ENCODE measurements around the gene JMJD8. TPM values are rescaled to one million over a fixed set of nuclear protein-coding genes. Genes with fewer than 3 reads are reported as not detected.

Gene JMJD8
- total RNA-seq, 2 experiments from 2014 or later, result 37.2 to 43.0 TPM

- Mint-ChIP-seq H3K27ac (no peak overlapping the region), H3K9me3 (no peaks in the 10 kb centered on the region), H3K36me3 (peaks cover 5% of the 10 kb centered on the region), H3K4me3 (no peak overlapping the region), H3K27me3 (peaks cover 5% of the 10 kb centered on the region), H3K4me1 (peaks cover 5% of the 10 kb centered on the region)
- DNase-seq, result no peak
Observed at GRCh38 chr16:632486-633335, 51.4 kb downstream of the JMJD8 start.

- Mint-ChIP-seq H3K36me3 (peaks cover 5% of the 10 kb centered on the region), H3K4me3 (no peak overlapping the region), H3K27ac (no peak overlapping the region), H3K4me1 (peaks cover 5% of the 10 kb centered on the region), H3K27me3 (peaks cover 5% of the 10 kb centered on the region), H3K9me3 (no peaks in the 10 kb centered on the region)
- no peak for DNase-seq
Observed at GRCh38 chr16:631808-632358, 52.3 kb downstream of the JMJD8 start.

Other genes with a start within 250 kb of the JMJD8 start
- 10 to 100 TPM; 86.4 to 91.3 TPM for gene CAPN15, start 156.6 kb downstream of the JMJD8 start, total RNA-seq
- gene PRR35, start 123.9 kb downstream of the JMJD8 start, total RNA-seq, result not detected
- under 1 TPM; 0.54 to 0.76 TPM for gene NHLRC4, start 117.3 kb downstream of the JMJD8 start, total RNA-seq
- gene PIGQ, start 114.4 kb downstream of the JMJD8 start, total RNA-seq, result 10 to 100 TPM; 28.8 to 29.1 TPM
- gene RAB40C, start 94.3 kb downstream of the JMJD8 start, total RNA-seq, result 1 to 10 TPM; 7.2 to 7.6 TPM
- under 1 TPM in 1 of 2 experiments, not detected in 1; 0.10 TPM for gene WFIKKN1, start 53.3 kb downstream of the JMJD8 start, total RNA-seq
- 100 to 1,000 TPM; 127 to 128 TPM for gene METTL26, start 48.0 kb downstream of the JMJD8 start, total RNA-seq
- 10 to 100 TPM; 56.0 to 60.3 TPM for gene MCRIP2, start 42.5 kb downstream of the JMJD8 start, total RNA-seq
- gene WDR90, start 35.0 kb downstream of the JMJD8 start, total RNA-seq, result 10 to 100 TPM; 84.5 to 86.0 TPM
- 100 to 1,000 TPM; 123 to 128 TPM for gene RHOT2, start 16.2 kb downstream of the JMJD8 start, total RNA-seq
- gene RHBDL1, start 8.7 kb downstream of the JMJD8 start, total RNA-seq, result under 1 TPM; 0.49 to 0.72 TPM
- 10 to 100 TPM; 74.3 to 82.1 TPM for gene STUB1, start 3.9 kb downstream of the JMJD8 start, total RNA-seq
- 10 to 100 TPM; 20.8 to 21.7 TPM for gene WDR24, start 6.1 kb upstream of the JMJD8 start, total RNA-seq
- 1 to 10 TPM; 3.2 to 6.0 TPM for gene FBXL16, start 21.5 kb upstream of the JMJD8 start, total RNA-seq
- gene METRN, start 30.8 kb upstream of the JMJD8 start, total RNA-seq, result 10 to 100 TPM; 22.3 to 25.3 TPM
- gene ANTKMT, start 36.8 kb upstream of the JMJD8 start, total RNA-seq, result 10 to 100 TPM; 37.3 to 40.1 TPM
- gene CCDC78, start 42.1 kb upstream of the JMJD8 start, total RNA-seq, result 1 to 10 TPM; 6.5 to 8.1 TPM
- 10 to 100 TPM; 22.9 to 24.4 TPM for gene HAGHL, start 42.8 kb upstream of the JMJD8 start, total RNA-seq
- gene CIAO3, start 56.7 kb upstream of the JMJD8 start, total RNA-seq, result 10 to 100 TPM; 18.3 to 19.8 TPM
- gene MSLN, start 76.4 kb upstream of the JMJD8 start, total RNA-seq, result not detected
- 10 to 100 TPM; 41.8 to 42.3 TPM for gene RPUSD1, start 104.0 kb upstream of the JMJD8 start, total RNA-seq
- 100 to 1,000 TPM in 1 of 2 experiments, 10 to 100 TPM in 1; 98.3 to 100 TPM for gene CHTF18, start 104.3 kb upstream of the JMJD8 start, total RNA-seq
- gene GNG13, start 116.4 kb upstream of the JMJD8 start, total RNA-seq, result not detected